HG03457 (cell line): ENCODE data around the gene TAS1R3.

Experiments used
- ATAC-seq: cut with Tn5 transposase; IDR thresholded peaks from one replicate; pipeline ENCODE4 v1.9.1; 2021; ENCODE audit warnings: moderate number of reproducible peaks; ENCODE audit not compliant: unreplicated experiment

The TAS1R3 gene

GRCh38 chr1:1331068-1331965 lies at the start of gene TAS1R3:
TSS of gene TAS1R3 (plus strand) at chr1:1331280. CDS start at chr1:1331346, 66 bp downstream.
- no peak for ATAC-seq

GRCh38 chr1:1281533-1282321 lies 49.4 kb upstream of the TAS1R3 start:
- ATAC-seq = no peak

DNA sequence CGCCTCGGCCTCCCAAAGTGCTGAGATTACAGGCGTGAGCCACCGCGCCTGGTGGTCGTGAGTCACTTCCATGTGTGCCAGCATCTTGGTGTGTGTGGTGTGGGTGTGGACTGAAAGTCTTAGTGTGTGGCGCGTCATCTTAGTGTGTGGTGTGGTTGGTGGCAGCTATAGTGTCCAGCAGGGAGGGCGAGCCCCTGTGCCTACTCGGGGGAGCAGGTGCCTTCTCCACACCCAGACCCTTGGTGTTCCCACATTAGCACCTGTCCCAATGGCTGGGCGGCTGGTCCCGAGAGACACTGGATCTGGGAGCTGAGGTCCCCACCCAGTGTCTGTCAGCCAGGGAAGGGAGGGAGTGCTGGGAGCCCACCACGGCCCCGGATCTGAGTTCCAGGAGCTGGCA lies 48.1 kb upstream of the TAS1R3 start:
- no peak for ATAC-seq

DNA sequence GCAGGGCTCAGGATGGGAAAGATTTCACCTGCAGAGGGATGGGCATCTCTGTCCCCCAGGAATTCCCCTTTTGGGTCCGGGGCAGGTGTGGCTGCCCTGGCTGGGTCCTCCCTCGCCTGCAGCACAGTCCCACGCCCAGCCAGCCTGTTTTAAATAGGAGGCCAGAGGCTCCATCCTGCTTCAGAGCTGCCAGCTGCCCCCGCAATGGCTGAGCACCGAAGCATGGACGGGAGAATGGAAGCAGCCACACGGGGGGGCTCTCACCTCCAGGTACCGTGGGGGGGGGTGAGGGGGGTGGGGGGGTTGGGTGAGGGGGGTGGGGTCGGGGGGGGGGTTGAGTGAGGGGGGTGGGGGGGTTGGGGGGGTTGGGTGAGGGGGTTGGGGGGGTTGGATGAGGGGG lies 47.3 kb upstream of the TAS1R3 start:
- no peak for ATAC-seq

- no peak for ATAC-seq
Observed at GRCh38 chr1:1284221-1285101, 46.6 kb upstream of the TAS1R3 start.

DNA sequence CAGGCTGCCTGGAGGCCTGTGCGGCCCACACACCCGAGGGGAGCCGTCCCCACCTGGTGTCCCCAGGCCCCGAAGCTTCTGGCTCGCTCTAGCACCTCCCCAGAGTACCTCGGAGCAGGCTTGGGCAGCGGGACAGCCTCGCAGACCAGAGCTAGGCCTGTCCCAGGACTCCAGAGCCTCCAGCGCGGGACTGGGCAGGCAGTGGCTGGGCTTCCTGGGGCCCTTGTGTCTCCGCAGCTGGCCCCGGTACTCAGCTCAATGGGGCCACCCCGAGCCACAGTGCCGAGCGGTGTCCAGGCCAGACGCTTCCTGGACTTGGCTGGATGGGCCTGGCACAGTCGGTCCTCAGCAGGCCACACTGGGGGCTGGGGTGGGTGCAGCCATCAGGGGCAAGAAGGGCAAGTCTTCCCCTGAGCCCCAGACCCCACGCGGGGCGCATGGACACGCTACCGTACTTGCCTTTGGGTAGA lies 45.9 kb upstream of the TAS1R3 start:
- ATAC-seq = no peak

DNA sequence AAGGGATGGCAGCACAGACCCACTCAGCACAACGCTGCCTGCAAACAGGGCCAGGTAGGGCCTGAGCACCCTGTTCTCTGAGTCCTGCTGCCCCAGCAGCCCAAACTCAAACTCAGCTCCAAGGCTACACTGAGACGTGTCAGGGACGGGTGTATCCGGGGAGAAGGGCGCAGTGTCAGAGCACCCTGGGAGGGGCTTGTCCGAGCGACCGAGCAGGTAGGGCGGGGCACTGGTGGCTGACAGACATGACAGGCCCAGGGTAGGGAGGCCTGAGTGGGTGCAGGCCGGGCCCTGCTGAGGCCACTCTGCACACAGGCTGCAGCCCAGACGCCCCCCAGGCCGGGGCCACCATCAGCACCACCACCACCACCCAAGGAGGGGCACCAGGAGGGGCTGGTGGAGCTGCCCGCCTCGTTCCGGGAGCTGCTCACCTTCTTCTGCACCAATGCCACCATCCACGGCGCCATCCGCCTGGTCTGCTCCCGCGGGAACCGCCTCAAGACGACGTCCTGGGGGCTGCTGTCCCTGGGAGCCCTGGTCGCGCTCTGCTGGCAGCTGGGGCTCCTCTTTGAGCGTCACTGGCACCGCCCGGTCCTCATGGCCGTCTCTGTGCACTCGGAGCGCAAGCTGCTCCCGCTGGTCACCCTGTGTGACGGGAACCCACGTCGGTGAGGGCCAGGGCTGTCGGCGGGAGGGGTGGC lies 45.3 kb upstream of the TAS1R3 start:
- no peak for ATAC-seq

DNA sequence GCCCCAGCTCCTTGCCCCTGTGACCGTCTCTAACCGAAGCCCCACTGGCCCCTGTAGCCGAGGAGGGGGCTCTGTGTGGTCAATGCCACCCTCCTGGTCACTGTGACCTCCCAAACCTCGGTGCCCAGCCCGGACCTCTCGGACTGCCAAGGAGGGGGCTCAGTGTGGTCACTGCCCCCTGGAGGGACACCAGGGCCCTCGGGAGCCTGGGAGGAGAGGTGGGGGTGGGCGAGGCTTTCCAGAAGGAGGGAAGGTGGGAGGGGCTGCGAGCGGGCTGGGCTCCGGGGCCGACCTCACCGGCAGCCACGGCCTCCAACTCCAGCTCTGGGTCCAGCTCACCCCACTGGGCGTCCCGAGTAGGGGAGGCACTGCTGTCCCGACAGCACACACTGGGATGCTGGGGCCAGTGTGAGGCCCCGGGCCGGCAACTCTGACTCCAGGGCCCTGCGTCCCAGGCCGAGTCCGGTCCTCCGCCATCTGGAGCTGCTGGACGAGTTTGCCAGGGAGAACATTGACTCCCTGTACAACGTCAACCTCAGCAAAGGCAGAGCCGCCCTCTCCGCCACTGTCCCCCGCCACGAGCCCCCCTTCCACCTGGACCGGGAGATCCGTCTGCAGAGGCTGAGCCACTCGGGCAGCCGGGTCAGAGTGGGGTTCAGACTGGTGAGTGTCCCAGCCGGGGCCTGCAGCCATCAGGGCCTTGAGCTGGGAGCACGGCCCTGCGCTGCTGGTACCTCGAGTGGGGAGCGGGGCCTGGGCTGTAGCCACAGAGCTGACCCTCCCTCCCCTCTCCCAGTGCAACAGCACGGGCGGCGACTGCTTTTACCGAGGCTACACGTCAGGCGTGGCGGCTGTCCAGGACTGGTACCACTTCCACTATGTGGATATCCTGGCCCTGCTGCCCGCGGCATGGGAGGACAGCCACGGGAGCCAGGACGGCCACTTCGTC lies 44.5 kb upstream of the TAS1R3 start:
- no peak for ATAC-seq

DNA sequence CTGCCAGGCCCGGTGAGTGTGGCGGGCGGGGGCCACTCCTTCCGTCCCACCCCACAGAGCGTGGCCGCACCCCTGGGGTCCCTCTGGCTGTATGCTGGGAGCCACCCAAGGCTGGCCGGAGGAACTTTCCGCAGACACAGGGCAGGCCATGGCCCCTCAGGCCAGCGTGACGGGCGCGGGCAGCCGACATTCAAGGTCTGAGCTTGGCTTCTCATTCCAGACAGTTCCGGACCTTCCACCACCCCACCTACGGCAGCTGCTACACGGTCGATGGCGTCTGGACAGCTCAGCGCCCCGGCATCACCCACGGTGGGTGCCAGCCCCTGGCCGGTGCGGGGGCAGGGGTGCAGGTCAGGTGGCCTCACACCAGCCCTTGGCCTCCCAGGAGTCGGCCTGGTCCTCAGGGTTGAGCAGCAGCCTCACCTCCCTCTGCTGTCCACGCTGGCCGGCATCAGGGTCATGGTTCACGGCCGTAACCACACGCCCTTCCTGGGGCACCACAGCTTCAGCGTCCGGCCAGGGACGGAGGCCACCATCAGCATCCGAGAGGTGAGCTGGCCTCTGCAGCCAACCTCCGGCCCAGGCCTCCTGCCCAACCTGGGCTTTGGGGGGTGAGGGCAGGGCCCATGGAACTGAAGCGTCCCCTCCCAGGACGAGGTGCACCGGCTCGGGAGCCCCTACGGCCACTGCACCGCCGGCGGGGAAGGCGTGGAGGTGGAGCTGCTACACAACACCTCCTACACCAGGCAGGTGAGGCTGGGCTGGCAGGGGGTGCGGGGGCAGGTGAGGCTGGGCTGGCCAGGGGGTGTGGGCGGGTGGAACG lies 43.6 kb upstream of the TAS1R3 start:
- ATAC-seq = no peak

- no peak for ATAC-seq
Observed at GRCh38 chr1:1290238-1290731, 40.8 kb upstream of the TAS1R3 start.

GRCh38 chr1:1291023-1291528 lies 40.0 kb upstream of the TAS1R3 start:
- ATAC-seq = no peak

- ATAC-seq = no peak
Observed at GRCh38 chr1:1291548-1292441, 39.3 kb upstream of the TAS1R3 start.

DNA sequence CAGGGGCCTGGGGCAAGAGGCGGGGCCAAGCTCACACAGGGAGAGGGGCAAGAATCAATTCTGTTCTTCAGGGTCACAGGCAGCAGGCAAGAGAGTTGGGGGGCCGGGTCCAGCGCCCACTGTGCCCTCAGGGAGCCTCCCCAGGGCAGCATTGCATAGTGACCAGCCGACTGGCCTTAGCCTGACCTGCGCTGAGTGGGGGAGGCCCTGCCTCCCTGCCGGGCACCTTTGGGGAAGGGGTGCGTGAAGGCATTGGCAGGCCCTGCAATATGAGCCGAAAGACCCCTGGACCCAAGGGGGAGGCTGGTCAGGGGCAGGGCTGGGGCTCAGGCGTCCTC lies 38.7 kb upstream of the TAS1R3 start:
- ATAC-seq = no peak

DNA sequence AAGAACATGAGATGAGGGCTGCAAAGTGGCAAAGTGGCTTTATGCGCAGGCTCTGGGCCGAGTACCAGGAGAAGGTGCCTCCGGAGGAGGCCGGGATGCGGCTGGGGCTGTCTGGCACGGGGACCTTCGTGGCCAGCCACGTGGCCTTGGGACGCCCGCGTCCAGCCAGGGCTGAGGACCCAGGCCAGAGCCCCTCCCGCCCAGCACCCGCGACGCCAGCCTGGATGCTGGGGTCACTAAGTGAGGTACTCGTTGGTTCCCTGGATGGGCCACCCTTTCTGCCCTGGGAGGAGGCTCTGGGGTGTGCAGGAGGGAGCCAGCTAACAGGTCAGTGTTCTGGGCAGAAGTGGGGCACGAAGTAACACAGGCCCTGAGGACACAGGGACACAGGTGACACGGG lies 38.2 kb upstream of the TAS1R3 start:
- ATAC-seq = no peak

DNA sequence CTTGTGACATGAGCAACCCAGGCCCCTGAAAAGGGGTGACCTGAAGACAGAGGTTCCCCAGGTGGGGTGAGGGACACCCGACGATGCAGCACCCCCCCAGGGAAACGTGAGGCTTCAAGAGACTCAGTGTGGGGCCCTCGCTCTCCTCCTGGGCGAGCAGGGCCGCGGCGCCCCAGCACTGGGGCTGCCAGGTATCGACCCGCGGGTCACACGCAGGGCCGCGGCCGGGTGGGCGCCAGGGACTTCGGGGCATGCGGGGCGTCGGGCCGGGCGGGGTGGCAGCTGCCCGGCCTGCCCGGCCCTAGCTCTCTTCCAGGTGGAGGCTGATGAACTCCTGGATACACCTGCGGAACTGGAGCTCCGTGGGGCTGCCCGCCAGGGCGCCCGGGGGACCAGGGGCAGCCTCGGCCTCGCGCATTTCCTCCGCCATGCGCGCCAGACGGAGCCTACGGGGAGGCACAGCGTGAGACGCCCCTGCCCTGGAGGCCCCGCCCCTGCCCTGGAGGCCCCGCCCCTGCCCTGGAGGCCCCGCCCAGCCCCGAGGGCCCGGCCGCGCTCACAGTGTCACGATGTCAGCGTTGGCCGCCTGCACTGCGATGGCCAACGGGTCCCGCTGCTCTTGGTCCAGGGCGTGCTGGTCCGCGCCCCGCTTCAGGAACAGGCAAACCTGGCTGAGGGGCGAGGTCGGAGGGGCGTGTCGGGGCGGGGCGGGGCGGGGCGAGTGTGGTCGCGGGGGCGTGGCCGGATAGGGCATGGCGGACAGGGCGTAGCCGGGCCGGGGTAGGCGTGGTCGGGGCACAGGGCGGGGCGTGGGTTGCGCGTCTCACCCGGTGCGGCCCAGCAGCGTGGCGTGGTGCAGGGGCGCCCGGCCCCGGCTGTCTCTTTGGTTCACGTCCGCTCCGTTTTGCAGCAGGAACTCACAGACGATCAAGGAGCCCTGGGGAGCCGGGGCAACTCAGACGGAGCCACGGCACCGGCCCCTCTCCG lies 37.5 kb upstream of the TAS1R3 start:
- ATAC-seq = no peak
